GM21825 (cell line): ENCODE data around the gene PSG1.
"Not testable (repeated sequence)": the region's sequence is repeated elsewhere in the genome, so short reads cannot be mapped to it uniquely, and the experiment has no call there.

Experiments used
- ATAC-seq: cut with Tn5 transposase; IDR thresholded peaks from one replicate; pipeline ENCODE4 v1.9.1; 2021; ENCODE audit warnings: mild to moderate bottlenecking, moderate library complexity; ENCODE audit not compliant: unreplicated experiment

Gene PSG1

DNA sequence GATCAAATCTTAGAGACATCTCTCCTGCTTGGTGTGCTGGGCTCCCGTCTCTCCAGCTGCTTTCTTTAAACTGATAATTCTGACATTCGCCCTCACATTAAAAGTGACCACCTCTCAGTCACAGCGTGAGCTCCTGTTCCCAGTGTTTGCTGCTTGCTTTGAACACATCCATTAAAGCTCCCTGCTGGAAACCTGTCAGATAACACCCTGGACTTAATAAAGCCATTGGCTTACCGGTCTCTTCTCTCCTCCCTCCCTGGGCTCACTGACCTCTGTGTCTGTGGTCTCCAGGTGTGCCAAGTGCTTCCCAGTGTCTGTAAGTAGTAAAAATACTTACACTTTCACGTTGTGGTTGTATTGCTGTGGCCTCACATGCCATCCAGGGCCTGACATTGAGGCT is 2.5 kb upstream of the PSG1 start:
- ATAC-seq: not testable (repeated sequence)

- not testable (repeated sequence) for ATAC-seq
These were observed 1.8 kb upstream of the PSG1 start for GRCh38 chr19:42881279-42881678.

GRCh38 chr19:42880621-42881020 is 1.1 kb upstream of the PSG1 start:
- ATAC-seq: not testable (repeated sequence)

GRCh38 chr19:42876596-42876995 is 2.9 kb downstream of the PSG1 start:
- not testable (repeated sequence) for ATAC-seq

DNA sequence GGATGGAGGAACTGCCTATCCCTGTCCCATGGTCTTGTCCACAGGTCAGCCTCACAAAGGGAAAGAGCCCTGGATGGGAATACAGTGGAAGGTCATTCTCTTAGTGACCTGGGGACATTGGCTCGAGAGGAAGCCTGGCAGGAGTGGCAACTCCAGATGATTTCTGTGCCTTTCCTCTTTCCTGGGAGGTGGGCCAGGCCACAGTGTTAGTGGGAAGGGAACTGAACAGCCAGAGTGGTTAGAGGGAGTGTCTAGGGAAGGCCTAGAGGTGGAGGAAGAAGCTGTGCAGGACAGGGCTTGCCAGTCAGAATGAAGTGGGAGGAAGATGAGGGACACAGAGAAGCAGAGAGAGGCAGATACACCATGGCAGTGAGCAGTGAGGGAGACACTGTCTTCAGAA is 3.6 kb downstream of the PSG1 start:
- not testable (repeated sequence) for ATAC-seq

DNA sequence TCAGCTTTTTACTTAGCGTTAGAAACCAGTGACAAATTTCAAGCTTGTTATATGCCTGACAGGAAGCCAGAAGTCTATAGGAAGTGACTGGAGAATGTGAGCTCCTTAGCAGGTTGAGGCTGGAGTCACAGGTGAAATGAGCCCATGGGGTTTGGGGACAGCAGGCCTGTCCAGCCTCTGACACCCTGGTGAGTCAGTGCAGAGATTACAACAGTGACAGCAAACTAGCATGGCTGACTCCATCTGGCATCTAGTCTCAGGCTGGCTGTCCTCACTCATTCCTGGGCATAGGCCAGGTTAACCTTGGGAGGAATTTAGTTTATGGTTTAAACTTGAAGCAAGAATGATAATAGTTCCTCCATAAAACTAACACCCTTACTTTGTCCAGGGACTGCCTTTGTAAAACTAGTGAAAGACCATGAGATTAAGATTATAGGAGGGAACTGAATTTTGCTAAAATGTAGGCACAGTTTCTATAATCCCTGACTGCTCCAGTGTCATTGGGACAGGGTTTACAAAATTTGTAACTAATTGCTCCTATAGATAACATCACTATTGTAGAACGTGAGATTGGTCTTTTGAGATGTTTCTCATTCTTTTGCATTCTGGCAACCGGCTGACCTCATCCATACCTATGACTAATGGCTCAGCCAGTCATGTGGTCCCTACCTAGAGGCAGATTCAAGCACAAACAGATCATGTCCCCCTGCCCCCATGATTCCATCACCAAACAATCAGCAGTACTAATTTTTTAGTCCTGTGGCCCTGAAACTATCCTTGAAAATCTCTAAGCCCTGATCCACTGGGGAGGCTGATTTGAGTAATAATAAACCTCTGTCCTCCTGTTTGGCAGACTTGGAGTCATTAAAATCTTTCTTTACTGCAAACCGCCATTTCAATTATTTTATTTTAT is 4.4 kb downstream of the PSG1 start:
- ATAC-seq: not testable (repeated sequence)

DNA sequence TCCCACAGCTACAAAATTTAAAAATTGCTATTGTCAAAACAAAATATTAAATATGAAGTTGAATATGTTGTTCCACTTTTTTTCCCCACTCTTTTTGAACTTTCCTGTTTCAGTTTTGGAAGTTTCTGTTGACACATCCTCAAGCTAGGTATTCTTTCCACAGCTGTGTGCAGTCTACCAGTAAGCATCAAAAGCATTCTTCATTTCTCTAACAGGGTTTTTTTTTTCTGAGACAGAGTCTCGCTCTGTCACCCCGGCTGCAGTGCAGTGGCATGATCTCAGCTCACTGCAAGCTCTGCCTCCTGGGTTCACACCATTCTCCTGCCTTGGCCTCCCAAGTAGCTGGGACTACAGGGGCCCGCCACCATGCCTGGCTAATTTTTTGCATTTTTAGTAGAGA is 5.4 kb downstream of the PSG1 start:
- ATAC-seq: not testable (repeated sequence)

DNA sequence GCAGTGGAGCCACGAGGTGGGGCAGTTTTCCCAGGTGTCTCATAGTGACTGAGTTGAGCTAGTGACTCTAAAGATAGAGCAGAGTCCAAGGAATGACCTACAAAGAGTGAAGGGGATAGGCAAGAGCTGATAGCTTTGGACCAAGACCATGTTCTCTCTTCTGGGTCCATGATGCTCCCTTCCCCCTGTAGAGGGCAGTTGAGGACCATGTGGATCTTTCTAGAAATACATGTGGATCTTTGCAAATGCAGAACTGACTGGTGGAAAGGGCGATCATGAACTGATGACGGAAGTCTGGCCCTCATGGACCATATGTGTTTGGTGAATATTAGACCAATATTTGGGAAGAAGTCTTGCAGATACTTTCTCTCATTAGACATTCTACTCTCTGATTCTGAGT is 6.9 kb downstream of the PSG1 start:
- no peak for ATAC-seq

DNA sequence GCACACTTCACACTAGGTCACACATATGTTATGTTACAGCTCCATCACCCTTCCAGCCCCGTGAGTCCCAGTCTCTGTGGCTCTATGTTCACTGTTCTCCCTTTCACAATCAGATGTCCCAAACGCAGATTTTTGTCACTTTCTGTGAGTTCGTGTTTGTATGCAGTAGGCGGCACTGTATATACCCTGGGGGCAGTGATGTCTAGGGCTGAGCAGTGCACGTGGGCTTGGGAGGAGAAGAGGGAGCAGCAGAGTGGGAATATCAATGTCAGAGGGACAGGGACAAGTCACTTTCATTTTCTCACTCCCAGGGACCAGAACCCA is 22.0 kb downstream of the PSG1 start:
- ATAC-seq: no peak

- ATAC-seq: not testable (repeated sequence)
These were observed 22.5 kb downstream of the PSG1 start for GRCh38 chr19:42856866-42857543.

DNA sequence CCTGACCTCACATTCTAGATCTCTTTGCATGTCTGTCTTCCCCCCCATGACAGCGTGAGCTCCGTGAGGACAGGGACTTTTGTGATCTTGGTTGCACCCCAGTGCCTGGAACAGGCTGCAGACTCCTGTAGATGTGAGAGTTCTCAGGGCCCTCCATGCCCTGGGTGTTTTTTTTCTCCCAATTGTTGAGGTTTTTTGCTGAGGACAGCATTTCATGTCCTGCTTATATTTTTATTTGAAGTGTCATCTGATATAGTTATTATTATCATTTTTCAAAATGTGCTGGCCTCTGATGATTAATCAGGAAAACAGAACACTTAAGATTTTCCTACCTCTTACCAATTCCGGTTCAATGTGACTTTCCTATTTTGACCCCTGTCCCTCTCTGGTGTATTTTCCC is 24.8 kb downstream of the PSG1 start:
- not testable (repeated sequence) for ATAC-seq

DNA sequence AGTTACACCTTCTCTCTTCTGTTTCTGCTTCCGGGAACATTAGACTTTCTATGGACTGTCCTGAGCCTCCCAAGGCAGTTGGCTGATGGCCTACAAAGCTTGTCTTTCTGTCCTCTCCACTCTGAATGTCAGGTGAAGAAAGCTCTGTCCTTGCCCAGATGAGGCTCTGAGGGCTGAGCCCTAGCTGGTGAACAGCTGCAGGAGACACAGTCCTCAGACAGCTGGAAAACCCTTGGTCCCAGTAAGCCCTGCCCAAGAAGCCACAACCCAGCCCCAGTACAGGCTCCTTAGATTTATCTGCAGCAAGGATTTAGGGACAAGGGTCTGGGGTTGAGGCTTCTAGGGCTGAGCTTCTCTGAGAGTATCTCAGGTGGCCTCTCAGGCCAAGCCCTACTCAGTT is 26.3 kb downstream of the PSG1 start:
- ATAC-seq: not testable (repeated sequence)

GRCh38 chr19:42852821-42853220 is 26.7 kb downstream of the PSG1 start:
- ATAC-seq: not testable (repeated sequence)

GRCh38 chr19:42851718-42852280 is 27.7 kb downstream of the PSG1 start:
- ATAC-seq: not testable (repeated sequence)

DNA sequence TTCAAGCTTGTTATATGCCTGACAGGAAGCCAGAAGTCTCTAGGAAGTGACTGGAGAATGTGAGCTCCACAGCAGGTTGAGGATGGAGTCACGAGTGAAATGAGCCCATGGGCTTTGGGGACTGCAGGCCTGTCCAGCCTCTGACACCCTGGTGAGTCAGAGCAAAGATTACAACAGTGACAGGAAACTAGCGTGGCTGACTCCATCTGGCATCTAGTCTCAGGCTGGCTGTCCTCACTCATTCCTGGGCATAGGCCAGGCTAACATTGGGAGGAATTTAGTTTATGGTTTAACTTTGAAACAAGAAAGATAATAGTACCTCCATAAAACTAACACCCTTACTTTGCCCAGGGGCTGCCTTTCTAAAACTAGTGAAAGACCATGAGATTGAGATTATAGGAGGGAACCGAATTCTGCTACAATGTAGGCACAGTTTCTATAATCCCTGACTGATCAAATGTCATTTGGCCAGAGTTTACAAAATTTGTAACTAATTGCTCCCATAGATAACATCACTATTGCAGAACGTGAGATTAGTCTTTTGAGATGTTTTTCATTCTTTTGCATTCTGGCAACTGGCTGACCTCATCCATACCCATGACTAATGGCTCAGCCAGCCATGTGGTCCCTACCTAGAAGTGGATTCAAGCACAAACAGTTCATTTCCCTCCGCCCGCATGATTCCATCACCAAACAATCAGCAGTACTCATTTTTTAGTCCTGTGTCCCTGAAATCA is 28.4 kb downstream of the PSG1 start:
- ATAC-seq: no peak

GRCh38 chr19:42846597-42846996 is 32.9 kb downstream of the PSG1 start:
- no peak for ATAC-seq

- not testable (repeated sequence) for ATAC-seq
These were observed 35.9 kb downstream of the PSG1 start for GRCh38 chr19:42843631-42844030.

GRCh38 chr19:42832746-42833442 is 46.6 kb downstream of the PSG1 start:
- not testable (repeated sequence) for ATAC-seq

DNA sequence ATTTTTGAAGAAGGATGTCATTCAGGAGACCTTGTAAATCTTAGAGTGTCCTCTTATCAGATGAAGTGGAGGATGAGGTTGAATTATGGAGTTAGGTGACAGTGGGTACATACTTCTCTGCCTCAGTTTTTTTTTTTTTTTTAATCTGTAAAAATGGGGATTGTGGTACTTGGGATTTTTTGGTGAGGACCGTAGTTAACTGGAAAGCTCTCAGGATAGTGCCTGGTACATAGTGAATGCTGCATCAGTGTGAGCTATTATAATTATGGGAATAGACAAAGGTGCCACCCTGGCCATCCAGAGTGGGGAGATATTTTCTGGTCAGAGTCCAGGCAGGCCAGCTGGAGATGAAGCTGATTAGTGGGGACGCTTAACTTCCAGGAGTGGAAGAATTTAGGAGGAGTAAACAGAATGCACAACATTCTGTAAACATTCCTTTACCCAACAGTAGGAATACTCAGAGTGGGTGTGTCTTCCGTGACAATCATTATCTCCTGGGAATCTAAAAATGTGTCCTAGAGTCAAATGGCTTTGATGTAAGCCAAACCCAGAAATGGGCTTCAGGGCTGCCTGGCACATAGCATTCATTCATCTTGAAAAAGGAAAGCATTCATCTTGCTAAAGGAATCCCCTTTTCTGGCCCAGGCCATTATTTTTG is 47.4 kb downstream of the PSG1 start:
- ATAC-seq: not testable (repeated sequence)
